Fibroblast of mammary gland (primary cell): Measurements from ENCODE around the gene NR5A2.

Source experiments
- DNase-seq: peaks from one replicate; pipeline ENCODE4 v3.0.0-alpha.2; 2010; ENCODE audit warnings: low read depth
- H3K4me3 ChIP-seq: 2 replicates; pipeline ENCODE4 v1.5.1; 2011; ENCODE audit warnings: low read depth, mild to moderate bottlenecking, low read length, moderate library complexity; ENCODE audit not compliant: control insufficient read depth
- TF ChIP-seq, protein P1 (sequence below): conservative IDR thresholded peaks from 2 replicates; pipeline ENCODE4 v1.5.1; 2011; ENCODE audit warnings: low read depth, low read length, inconsistent platforms; ENCODE audit not compliant: control insufficient read depth, insufficient read depth

The NR5A2 gene

GRCh38 chr1:200173097-200173618 lies 145.6 kb downstream of the NR5A2 start:
- no peak overlapping the region for H3K4me3 ChIP-seq
- no peak for DNase-seq
- TF ChIP-seq, protein P1, sequence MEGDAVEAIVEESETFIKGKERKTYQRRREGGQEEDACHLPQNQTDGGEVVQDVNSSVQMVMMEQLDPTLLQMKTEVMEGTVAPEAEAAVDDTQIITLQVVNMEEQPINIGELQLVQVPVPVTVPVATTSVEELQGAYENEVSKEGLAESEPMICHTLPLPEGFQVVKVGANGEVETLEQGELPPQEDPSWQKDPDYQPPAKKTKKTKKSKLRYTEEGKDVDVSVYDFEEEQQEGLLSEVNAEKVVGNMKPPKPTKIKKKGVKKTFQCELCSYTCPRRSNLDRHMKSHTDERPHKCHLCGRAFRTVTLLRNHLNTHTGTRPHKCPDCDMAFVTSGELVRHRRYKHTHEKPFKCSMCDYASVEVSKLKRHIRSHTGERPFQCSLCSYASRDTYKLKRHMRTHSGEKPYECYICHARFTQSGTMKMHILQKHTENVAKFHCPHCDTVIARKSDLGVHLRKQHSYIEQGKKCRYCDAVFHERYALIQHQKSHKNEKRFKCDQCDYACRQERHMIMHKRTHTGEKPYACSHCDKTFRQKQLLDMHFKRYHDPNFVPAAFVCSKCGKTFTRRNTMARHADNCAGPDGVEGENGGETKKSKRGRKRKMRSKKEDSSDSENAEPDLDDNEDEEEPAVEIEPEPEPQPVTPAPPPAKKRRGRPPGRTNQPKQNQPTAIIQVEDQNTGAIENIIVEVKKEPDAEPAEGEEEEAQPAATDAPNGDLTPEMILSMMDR, result no peak

DNA sequence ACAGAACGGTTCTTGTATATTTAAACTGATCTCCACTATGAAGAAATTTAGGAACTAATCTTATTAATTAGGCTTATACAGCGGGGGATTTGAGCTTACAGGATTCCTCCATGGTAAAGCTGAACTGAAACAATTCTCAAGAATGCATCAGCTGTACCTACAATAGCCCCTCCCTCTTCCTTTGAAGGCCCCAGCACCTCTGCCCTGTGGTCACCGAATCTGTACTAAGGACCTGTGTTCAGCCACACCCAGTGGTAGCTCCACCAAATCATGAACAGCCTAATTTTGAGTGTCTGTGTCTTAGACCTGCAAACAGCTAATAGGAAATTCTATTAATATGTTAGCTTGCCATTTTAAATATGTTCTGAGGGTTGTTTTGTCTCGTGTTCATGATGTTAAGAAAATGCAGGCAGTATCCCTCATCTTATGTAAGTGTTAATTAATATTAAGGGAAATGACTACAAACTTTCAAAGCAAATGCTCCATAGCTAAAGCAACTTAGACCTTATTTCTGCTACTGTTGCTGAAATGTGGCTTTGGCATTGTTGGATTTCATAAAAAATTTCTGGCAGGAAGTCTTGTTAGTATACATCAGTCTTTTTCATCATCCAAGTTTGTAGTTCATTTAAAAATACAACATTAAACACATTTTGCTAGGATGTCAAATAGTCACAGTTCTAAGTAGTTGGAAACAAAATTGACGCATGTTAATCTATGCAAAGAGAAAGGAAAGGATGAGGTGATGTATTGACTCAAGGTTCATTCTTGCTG lies 147.2 kb downstream of the NR5A2 start:
- no peak for DNase-seq
- TF ChIP-seq, protein P1, result no peak
- H3K4me3 ChIP-seq, result no peak overlapping the region

- TF ChIP-seq, protein P1, result no peak
- no peak for DNase-seq
- H3K4me3 ChIP-seq, result no peak overlapping the region
Measured at GRCh38 chr1:200176181-200176580, 148.7 kb downstream of the NR5A2 start.

DNA sequence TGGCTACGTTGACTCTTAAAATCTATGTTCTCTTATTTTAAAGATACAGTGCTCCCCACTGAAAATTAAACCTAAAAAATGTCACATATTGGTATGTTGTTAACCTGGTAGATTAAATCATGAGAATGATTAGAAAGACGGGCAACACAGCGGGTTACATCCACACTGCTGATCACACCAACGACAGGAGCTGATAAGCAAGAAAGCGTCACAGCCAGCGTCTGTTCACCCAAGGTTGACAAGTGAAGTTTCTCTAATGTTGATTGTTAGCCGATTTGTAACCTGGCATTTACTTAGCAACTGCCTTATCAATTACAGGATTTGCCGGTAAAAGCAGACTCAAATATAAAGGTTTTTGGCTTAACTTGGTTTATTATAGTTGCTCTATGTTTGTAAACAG lies 149.3 kb downstream of the NR5A2 start:
- H3K4me3 ChIP-seq, result no peak overlapping the region
- TF ChIP-seq, protein P1, result no peak
- no peak for DNase-seq

DNA sequence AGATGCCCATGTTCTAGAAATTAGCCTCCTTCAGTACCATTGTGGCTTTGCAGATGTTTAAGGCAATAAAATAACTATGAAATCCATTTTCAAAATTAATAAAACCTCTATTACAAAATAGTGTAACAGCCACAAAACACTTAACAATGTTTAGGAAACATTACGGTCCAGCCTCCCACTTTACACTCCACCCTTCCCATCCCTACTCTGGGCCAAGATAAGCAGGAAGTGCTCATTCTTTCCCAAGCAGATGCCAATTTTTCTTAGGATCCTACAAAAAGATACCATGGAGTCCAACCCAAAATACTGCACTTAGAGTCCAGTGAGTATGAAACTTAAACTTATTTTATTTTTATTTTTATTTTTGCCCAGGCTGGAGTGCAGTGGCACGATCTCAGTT lies 150.8 kb downstream of the NR5A2 start:
- TF ChIP-seq, protein P1, result no peak
- H3K4me3 ChIP-seq, result no peak overlapping the region
- peak; percentile 55 for DNase-seq

GRCh38 chr1:200179126-200179780 lies 151.7 kb downstream of the NR5A2 start:
- H3K4me3 ChIP-seq, result no peak overlapping the region
- TF ChIP-seq, protein P1, result no peak
- DNase-seq, result peak; percentile 67
